Activated CD8-positive, alpha-beta memory T cell treated with anti-CD3 and anti-CD28 coated beads for 36 hours (primary cell): Measurements from ENCODE around the gene RGCC. TPM values are rescaled to one million over a fixed set of nuclear protein-coding genes. Genes with fewer than 3 reads are reported as not detected.

Experiments
- CTCF ChIA-PET: fragments of 350-600 bp; sonication (Branson Sonifier 250); formaldehyde crosslinking; loops from one replicate; lab custom pipeline; 2021; ENCODE audit warnings: antibody characterized with exemption; lab: Charles Lee
- POLR2A ChIA-PET: fragments of 350-600 bp; sonication (Branson Sonifier 250); formaldehyde crosslinking; loops from one replicate; lab custom pipeline; 2021; ENCODE audit warnings: antibody characterized with exemption; lab: Charles Lee
- total RNA-seq, 2 experiments: library from RNA; stranded (reverse); gene quantifications; one replicate each; pipeline ENCODE4 v1.2.3, GENCODE V29; 2021

The RGCC gene
- total RNA-seq, 2 experiments from 2014 or later = 128 to 129 TPM

- CTCF ChIA-PET = no interaction called here
- POLR2A ChIA-PET = no interaction called here
Observed at GRCh38 chr13:41434831-41435520, 22.4 kb upstream of the RGCC start.

- ChIA-PET POLR2A (no interaction called here), CTCF (no interaction called here)
Observed at GRCh38 chr13:41443969-41444368, 13.4 kb upstream of the RGCC start.

GRCh38 chr13:41452462-41452861 is 4.9 kb upstream of the RGCC start:
- CTCF ChIA-PET = no interaction called here
- POLR2A ChIA-PET = no interaction called here

- POLR2A ChIA-PET = no interaction called here
Observed at GRCh38 chr13:41453620-41454019, 3.7 kb upstream of the RGCC start.

GRCh38 chr13:41454170-41454569 is 3.2 kb upstream of the RGCC start:
- ChIA-PET CTCF (no interaction called here), POLR2A (no interaction called here)

More at GRCh38 chr13:41453620-41454019, 3.7 kb upstream of the RGCC start:
- CTCF ChIA-PET = no interaction called here

GRCh38 chr13:41455725-41456419 is 1.5 kb upstream of the RGCC start:
- ChIA-PET CTCF (interaction anchor here (1.1 to 1.5 kb wide), 2 partner anchors 40 to 195 kb away, joined by 3 read pairs; no protein-coding TSS in a partner anchor), POLR2A (interaction anchor here (0.6 kb wide), 1 partner anchor 453 kb away, joined by 5 read pairs; no protein-coding TSS in a partner anchor)

- ChIA-PET CTCF (interaction anchor here (1.2 to 2.1 kb wide), 4 partner anchors 30 to 195 kb away, joined by 3 to 7 read pairs (median 4); no protein-coding TSS in a partner anchor), POLR2A (interaction anchor here (0.9 to 1.9 kb wide), 2 partner anchors 10 to 35 kb away, joined by 3 to 6 read pairs; no protein-coding TSS in a partner anchor)
Observed at GRCh38 chr13:41457589-41458186, 338 bp downstream of the RGCC start.

- ChIA-PET CTCF (interaction anchor here (1.0 to 2.1 kb wide), 7 partner anchors 12 to 194 kb away, joined by 3 to 7 read pairs (median 3); no protein-coding TSS in a partner anchor), POLR2A (interaction anchor here (1.9 kb wide), 1 partner anchor 34 kb away, joined by 6 read pairs; no protein-coding TSS in a partner anchor)
Observed at GRCh38 chr13:41458187-41458760, 924 bp downstream of the RGCC start.

GRCh38 chr13:41458761-41459431 is 1.5 kb downstream of the RGCC start:
- CTCF ChIA-PET = interaction anchor here (0.7 to 2.1 kb wide), 8 partner anchors 11 to 194 kb away, joined by 3 to 7 read pairs (median 3); no protein-coding TSS in a partner anchor

GRCh38 chr13:41459432-41460073 is 2.2 kb downstream of the RGCC start:
- ChIA-PET POLR2A (interaction anchor here (1.9 kb wide), 1 partner anchor 33 kb away, joined by 6 read pairs; no protein-coding TSS in a partner anchor), CTCF (interaction anchor here (0.7 to 2.1 kb wide), 4 partner anchors 28 to 193 kb away, joined by 3 to 7 read pairs (median 4); no protein-coding TSS in a partner anchor)

More at GRCh38 chr13:41458761-41459431, 1.5 kb downstream of the RGCC start:
- POLR2A ChIA-PET = interaction anchor here (1.9 kb wide), 1 partner anchor 34 kb away, joined by 6 read pairs; no protein-coding TSS in a partner anchor

- POLR2A ChIA-PET = no interaction called here
- CTCF ChIA-PET = interaction anchor here (0.7 to 1.9 kb wide), 2 partner anchors 32 kb away, joined by 3 to 5 read pairs; no protein-coding TSS in a partner anchor
Observed at GRCh38 chr13:41460074-41460465, 2.7 kb downstream of the RGCC start.

GRCh38 chr13:41460930-41461329 is 3.6 kb downstream of the RGCC start:
- CTCF ChIA-PET = no interaction called here
- POLR2A ChIA-PET = no interaction called here

- CTCF ChIA-PET = no interaction called here
- POLR2A ChIA-PET = no interaction called here
Observed at GRCh38 chr13:41461527-41462139, 4.3 kb downstream of the RGCC start.

- POLR2A ChIA-PET = no interaction called here
- CTCF ChIA-PET = no interaction called here
Observed at GRCh38 chr13:41462427-41462826, 5.1 kb downstream of the RGCC start.

GRCh38 chr13:41463838-41464602 is 6.7 kb downstream of the RGCC start:
- ChIA-PET CTCF (no interaction called here), POLR2A (interaction anchor here (1.4 kb wide), 1 partner anchor 28 kb away, joined by 5 read pairs; no protein-coding TSS in a partner anchor)

GRCh38 chr13:41465241-41465847 is 8.0 kb downstream of the RGCC start:
- ChIA-PET CTCF (interaction anchor here (1.0 to 1.2 kb wide), 2 partner anchors 28 to 123 kb away, joined by 3 to 4 read pairs; no protein-coding TSS in a partner anchor), POLR2A (interaction anchor here (1.3 to 1.4 kb wide), 2 partner anchors 27 to 31 kb away, joined by 4 to 5 read pairs; no protein-coding TSS in a partner anchor)
